Medulla oblongata (tissue), 1 donor: ENCODE measurements around the gene RFT1.
"Not testable (repeated sequence)": the region's sequence is repeated elsewhere in the genome, so short reads cannot be mapped to it uniquely, and the experiment has no call there.

ENCODE experiments used
- DNase-seq: peaks from one replicate; pipeline ENCODE4 v3.0.0-alpha.2; 2015; ENCODE audit errors: extremely low spot score

Gene RFT1

DNA sequence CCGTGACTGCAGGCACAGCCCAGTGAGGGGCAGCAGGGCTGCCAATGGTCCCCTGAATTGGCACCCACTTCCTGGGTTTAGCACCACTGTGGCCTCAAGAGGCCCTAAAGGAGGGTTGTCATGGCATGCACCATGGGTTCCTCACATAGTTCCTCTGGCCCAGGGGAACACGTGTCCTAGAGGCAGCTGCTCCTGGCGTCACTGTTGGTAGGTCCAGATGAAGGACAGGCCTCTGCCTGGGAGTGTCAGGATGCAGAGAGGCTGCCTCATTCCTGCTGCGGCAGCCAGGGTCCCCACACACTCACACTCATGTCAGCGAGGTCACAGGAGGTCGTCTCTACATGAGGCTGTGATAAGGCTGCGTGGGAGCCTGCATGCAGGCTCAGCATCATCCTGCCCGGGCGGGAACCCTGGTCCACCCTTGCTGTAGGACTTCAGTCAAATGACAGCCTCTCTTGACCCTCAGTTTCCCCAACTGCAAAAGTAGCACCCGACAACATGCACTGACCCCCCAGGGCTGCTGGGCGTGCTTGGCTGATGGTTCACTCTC lies 58.3 kb downstream of the RFT1 start:
- DNase-seq, result no peak

DNA sequence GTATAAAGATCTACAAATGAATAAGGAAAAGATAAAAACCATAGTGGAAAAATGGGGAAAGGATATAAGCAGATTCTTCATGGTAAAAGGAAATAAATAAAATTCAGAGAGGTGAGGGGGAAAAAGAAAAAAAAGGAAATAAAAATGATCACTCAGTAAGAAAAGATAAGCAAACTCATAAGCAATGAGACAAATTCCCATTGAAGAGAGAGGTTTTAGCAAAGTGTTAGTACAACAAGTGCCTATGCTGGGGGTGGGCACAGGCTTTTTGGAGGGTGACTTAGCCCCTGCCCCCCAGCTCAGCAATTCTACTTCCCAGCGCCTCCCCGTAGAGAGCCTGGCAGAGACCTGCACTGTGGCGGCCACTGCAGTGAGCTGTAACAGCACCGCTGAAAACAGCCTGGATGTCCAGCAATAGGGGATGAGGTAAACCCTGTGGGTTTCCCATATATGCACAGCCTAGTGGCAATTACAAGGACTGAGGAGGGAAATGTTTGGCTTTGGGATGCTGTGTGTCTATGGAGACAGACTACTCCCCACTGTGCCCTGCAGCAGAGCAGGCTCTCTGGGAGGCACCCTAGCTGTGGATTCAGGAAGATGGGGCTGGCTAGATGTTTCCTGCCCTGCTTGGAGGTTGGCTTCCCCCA lies 60.7 kb downstream of the RFT1 start:
- no peak for DNase-seq

DNA sequence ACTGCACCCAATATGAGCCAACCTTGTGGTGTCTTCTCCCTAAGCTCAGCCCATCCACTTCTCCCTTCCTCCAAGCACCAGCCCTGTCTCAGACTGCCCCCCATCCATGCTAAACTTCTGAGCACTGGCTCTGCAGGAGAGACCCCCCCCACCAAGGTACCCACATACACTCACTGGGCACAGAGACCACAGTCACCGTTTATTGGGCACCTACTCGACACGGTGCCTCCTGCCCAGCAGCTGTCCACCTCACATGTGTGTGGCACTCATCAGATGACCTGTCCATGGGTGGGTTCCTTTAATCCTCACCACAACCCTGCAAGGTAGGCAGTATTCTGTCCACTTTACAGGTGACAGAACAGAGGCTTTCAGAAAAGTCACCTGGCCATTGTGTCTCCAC lies 62.1 kb downstream of the RFT1 start:
- no peak for DNase-seq

DNA sequence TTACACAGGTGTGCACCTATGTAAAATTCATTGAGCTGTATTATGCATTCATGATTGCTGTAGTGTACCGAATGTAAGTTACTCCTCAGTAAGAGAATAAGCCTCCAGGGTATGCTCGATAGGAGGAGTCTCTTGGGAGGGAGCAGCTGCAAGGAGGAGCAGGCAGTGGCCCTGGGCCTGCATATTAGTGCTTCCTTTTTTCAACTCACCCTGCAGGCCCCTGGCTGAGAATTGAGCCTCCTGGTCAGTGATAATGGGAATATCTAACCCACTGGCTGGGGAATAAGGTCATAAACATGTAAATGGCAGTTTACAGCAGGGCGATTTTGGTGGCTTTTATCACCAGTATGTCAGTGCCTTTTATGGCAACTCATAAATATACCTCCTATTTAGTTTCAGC lies 62.7 kb downstream of the RFT1 start:
- DNase-seq, result no peak

DNA sequence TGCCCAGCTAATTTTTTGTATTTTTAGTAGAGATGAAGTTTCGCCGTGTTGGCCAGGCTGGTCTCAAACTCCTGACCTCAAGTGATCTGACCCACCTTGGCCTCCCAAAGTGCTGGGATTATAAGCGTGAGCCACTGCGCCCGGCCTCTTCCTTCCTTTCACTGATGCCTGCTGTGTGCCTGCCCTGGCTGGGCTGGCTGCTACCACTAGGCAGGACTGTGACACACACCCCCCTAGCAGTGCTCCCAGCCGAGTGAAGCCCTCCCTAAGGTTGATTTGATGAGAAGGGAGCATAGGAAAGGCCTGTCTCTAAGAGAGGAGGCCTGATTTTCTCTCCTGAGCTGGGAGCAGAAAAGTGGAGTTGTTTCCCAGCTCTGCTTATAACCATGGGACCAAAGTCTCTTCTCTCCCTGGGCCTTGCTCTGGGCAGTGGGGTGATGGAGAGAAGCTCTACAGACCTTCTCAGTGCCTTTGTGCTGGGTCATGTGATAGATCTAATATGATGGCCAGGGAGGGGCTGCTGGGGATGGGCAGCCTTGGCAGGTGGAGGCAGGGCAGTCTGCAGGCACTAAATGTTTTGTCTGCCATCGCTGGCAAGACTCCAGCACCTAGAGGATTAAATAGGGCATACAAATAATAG lies 64.3 kb downstream of the RFT1 start:
- no peak for DNase-seq

- no peak for DNase-seq
These were observed 67.3 kb downstream of the RFT1 start for GRCh38 chr3:53062905-53063304.

- DNase-seq, result no peak
These were observed 73.8 kb downstream of the RFT1 start for GRCh38 chr3:53056442-53056841.

- DNase-seq, result not testable (repeated sequence)
These were observed 76.0 kb downstream of the RFT1 start for GRCh38 chr3:53054233-53054632.

- no peak for DNase-seq
These were observed 78.3 kb downstream of the RFT1 start for GRCh38 chr3:53051929-53052328.

- DNase-seq, result no peak
These were observed 80.2 kb downstream of the RFT1 start for GRCh38 chr3:53049987-53050386.

DNA sequence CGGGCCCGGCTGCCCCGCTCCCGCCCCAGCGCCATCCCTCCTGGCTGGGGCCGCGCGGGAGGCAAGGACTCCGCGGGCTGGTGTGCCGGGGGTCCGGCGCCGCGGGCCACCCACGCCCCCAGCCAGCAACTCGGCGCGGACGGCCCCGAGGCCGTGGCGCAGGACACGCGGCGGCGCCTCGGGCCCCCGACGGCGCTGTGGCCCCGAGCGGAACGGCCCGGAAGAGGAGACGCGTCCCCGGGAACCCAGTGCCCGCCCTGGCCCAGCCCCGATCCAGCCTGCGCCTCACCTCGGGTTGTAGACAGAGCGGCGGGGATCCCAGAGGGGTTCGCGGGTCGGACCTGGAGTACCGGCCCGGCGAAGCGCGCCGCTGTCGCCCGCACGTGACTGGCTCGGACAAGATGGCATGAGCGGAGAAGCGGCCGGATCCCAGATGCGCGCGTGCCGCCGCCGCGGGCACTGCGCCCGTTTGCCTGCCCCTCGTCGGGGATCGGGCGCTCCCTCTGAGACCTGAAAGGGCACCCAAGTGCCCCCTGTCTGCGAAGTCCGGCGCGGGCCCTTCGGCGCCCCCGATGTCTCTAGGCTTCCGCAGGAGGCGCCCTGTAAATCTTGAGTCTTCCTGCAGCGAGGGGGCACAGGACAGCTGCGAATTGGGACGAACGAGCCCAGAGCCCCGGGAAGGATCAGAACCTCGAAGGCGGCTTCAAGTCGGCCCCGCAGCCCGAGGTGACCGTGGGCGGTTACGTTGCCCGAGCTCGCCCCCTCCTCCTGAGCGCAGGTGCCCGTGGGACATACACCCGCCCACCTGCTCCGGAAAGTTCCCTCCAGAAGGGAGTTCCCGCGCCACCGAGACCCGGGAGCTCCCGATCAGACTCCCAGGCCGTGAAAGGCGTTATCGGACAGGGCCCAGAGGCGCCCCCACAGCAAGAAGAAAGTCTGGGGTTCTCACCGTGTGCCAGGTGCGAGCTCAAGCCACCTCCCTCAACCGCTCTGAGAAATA lies 83.8 kb downstream of the RFT1 start:
- peak; percentile 65 for DNase-seq

DNA sequence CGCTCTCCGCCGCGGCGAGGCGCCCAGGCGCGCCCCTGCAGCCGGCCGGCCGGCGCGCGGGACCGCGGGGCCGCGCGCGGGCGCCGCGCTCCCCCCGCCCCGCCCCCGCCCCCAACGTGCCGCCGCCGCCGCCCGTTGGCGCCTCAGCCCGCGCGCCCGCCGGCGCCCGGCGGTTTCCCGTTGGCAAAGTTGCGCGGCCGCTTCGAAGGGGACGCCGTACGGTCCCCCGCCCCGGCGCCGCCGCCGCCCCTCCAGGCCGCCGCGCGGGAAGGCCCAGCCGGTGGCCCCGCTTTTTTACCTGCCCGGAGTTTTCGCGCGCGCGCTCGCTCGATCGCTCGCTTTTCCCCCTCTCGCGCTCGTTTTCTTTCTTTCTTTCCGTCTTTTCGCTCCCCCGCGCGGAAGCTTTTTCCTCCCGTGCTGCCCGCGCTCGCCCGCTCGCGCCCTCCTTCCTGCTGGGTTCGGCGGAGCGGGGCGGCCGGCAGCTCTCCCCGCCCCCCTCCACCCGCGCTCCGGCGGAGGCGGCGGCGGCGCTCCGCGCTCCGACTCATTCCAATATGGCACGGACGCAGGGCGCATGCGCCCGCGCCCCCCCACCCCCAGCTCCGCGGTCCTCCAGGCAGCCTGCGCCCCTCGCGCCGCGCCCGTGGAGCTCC lies 84.6 kb downstream of the RFT1 start, which contains the start of gene SFMBT1:
SFMBT1 (minus strand) TSS at position 556 of the 653 bp plus-strand sequence. CDS start 76,945 bp downstream, outside the sequence.
- peak; percentile 68 for DNase-seq

GRCh38 chr3:53044711-53045517 lies 85.3 kb downstream of the RFT1 start:
- DNase-seq, result peak; percentile 53

DNA sequence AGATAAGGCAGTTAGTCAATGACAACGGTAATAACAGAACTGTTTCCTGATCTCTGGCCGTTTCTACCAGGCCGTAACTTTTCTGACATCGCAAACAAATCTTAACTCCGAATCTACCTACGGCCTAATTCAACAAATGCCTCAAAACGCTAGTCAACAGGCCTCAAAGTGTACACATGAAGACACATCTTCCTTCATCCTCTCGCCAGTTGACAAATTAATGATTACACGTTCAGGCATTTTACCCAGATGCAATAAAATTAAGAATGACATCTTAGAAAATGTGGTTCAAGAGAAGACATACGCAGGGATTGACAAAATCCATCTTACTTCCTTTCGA lies 85.9 kb downstream of the RFT1 start:
- DNase-seq, result peak; percentile 64

DNA sequence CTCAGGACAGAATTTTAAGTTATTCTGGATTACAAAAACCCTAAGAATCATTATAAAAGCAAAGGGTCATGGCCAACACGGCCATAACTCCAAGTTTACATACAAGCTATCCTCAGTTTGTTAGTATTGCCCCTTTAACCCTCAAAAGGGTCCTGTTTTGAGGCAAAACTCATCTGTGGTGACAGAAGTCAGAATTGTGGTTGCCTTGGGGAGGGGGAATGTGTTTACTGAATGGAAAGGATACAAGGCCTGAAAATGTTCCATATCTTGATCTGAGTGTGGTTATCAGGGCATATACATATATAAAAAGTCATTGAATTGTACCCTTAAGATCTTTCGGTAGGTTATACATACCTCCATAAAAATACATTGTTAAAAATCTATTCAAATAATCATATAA lies 86.5 kb downstream of the RFT1 start:
- DNase-seq, result no peak

DNA sequence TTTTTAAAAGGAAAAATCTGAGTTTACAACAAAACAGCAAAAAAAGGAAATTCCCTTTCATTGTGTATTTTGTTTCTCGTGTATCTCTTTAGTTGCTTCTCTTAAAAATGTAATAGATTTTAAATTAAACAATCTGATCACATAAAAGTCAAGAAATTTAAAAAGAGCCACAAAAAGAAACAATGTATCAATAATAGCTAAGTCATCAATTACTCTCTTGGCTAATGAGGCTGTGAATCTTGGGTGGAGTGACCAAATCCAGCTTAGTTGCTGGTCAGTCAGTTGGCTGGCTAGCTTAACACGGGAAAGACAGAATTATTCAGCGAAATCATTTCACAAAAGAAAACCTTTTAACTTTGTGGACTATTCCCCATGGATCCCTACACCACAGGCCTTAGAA lies 87.6 kb downstream of the RFT1 start:
- no peak for DNase-seq

GRCh38 chr3:53040351-53040820 lies 89.8 kb downstream of the RFT1 start:
- DNase-seq, result no peak

GRCh38 chr3:53039376-53039752 lies 90.9 kb downstream of the RFT1 start:
- DNase-seq, result no peak

DNA sequence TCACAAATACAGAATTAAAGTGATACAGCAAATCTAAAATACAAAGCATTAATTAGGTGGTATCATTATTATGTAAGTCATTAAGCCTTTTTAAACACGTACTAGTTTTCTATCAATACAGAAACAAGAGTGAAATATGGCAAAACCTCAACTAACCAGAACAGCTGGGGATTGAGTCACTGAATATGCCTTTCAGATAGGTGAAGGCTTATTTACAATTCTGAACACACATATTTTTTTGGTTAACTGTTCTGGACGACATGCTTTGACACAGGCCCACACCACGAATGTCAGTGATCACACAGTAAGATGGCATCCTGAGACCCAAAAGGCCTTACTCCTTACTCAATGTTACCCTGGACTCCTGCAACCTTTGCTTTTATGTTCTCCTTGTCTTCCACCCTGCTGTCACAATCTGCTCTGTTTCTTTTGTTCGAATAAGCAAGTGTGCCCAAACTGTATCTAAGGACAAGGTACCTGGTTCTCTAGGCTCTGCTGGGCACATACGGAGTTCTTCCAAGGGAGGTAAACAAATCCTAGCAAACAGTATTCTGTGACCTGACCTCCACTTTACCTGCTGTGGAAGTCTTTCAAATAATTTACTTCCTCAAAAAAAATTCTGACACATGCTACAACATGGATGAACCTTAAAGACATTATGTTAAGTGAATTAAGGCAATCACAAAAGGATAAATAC lies 91.4 kb downstream of the RFT1 start:
- no peak for DNase-seq
